C4-2B (cell line): ENCODE measurements around the gene ZMAT5.

ENCODE experiments used
- CTCF ChIP-seq: fragments of 450-650 bp; conservative IDR thresholded peaks from 2 replicates; pipeline ENCODE4 v1.5.1; 2017; ENCODE audit warnings: mild to moderate bottlenecking
- ZFX ChIP-seq: fragments of 450-650 bp; IDR thresholded peaks from 2 replicates; pipeline ENCODE4 v1.6.1; 2017

GRCh38 chr22:29741926-29742325 lies 24.9 kb downstream of the ZMAT5 start:
- TF ChIP-seq CTCF, result no peak
- TF ChIP-seq ZFX, result no peak
